Panc1 (cell line): Measurements from ENCODE around the gene TULP1. TPM values are rescaled to one million over a fixed set of nuclear protein-coding genes. Genes with fewer than 3 reads are reported as not detected.

Experiments used
- ATAC-seq: fragments of 200-7000 bp; cut with Tn5 transposase; 2 replicates; pipeline ENCODE4 v1.9.1; 2020; ENCODE audit warnings: mild to moderate bottlenecking, moderate library complexity
- BruUV-seq: library from RNA; stranded (reverse); fragments of 400-500 nt; replicated peaks from 2 replicates; lab custom pipeline; 2021; lab: Mats Ljungman, UMichigan
- CTCF ChIA-PET: fragments of 300-600 bp; sonication (Branson Sonifier 250); formaldehyde crosslinking; loops from one replicate; lab custom pipeline; 2022; ENCODE audit warnings: antibody characterized with exemption; lab: Charles Lee
- POLR2A ChIA-PET: fragments of 300-600 bp; sonication (Branson Sonifier 250); formaldehyde crosslinking; loops from one replicate; lab custom pipeline; 2022; ENCODE audit warnings: antibody characterized with exemption; lab: Charles Lee
- DNase-seq: peaks from one replicate; pipeline ENCODE4 v3.0.0-alpha.2; 2010; ENCODE audit warnings: low read depth, low spot score
- H3K27ac ChIP-seq: 2 replicates; pipeline ENCODE4 v1.5.1; 2011; ENCODE audit warnings: mild to moderate bottlenecking, low read length, inconsistent platforms
- H3K27me3 ChIP-seq: fragments of 200-500 bp; sonication (Bioruptor generic); 2 replicates; pipeline ENCODE4 v1.6.0; 2014; ENCODE audit warnings: low read length, inconsistent platforms; ENCODE audit not compliant: control insufficient read depth, insufficient read depth
- H3K36me3 ChIP-seq: fragments of 200-500 bp; sonication (Bioruptor generic); 2 replicates; pipeline ENCODE4 v1.5.1; 2014; ENCODE audit warnings: inconsistent platforms, mild to moderate bottlenecking, low read length, moderate library complexity; ENCODE audit not compliant: control insufficient read depth, insufficient read depth
- H3K4me1 ChIP-seq: 2 replicates; pipeline ENCODE4 v1.5.1; 2011; ENCODE audit warnings: inconsistent platforms, mild to moderate bottlenecking, low read length, moderate library complexity; ENCODE audit not compliant: control insufficient read depth, insufficient read depth
- H3K4me3 ChIP-seq, 2 experiments: 2 replicates each; pipeline ENCODE4 v1.5.1; 2011 to 2012; ENCODE audit warnings: low read depth in 2 of 2, low read length in 2 of 2, mild to moderate bottlenecking in 2 of 2, inconsistent platforms in 1 of 2, moderate library complexity in 1 of 2
- H3K9me3 ChIP-seq: fragments of 200-500 bp; sonication (Bioruptor generic); 2 replicates; pipeline ENCODE4 v1.5.1; 2014; ENCODE audit warnings: low read depth, mild to moderate bottlenecking, inconsistent platforms, low read length, moderate library complexity; ENCODE audit not compliant: control insufficient read depth, insufficient read depth
- CTCF ChIP-seq: fragments of 450-650 bp; IDR thresholded peaks from 2 replicates; pipeline ENCODE4 v1.5.1; 2017; ENCODE audit warnings: mild to moderate bottlenecking
- POLR2AphosphoS5 ChIP-seq: IDR thresholded peaks from 2 replicates; pipeline ENCODE4 v1.6.1; 2012; ENCODE audit warnings: mild to moderate bottlenecking, low read depth, low read length, moderate library complexity
- SIN3A ChIP-seq: IDR thresholded peaks from 2 replicates; pipeline ENCODE4 v1.6.1; 2012; ENCODE audit warnings: low read depth, mild to moderate bottlenecking, low read length, moderate library complexity, borderline replicate concordance; ENCODE audit not compliant: insufficient read depth
- TCF7L2 ChIP-seq: IDR thresholded peaks from 2 replicates; pipeline ENCODE4 v1.6.1; 2011; ENCODE audit warnings: mild to moderate bottlenecking, low read depth, low read length, inconsistent platforms
- in situ Hi-C: cut with HindIII; loops from 2 replicates; pipeline ENCODE4 v1.10.0; 2016; ENCODE audit warnings: low sequenced_read_pairs, low pct_unique_long_range_greater_than_20kb
- intact Hi-C: fragments of 100-400 bp; cut with micrococcal nuclease; formaldehyde crosslinking; loops from one replicate; pipeline ENCODE4 v1.10.0; 2022; ENCODE audit not compliant: unreplicated experiment
- total RNA-seq: library from RNA; stranded (reverse); gene quantifications from one replicate; pipeline ENCODE4 v1.2.1, GENCODE V29; 2021; ENCODE audit not compliant: unreplicated experiment
- TF ChIP-seq, protein P1 (sequence below), 2 experiments: IDR thresholded peaks; 2 replicates each; pipeline ENCODE4 v1.6.1; 2011 to 2012; ENCODE audit warnings: low read depth in 2 of 2, control low read depth in 1 of 2, low read length in 1 of 2, mild to moderate bottlenecking in 1 of 2, moderate library complexity in 1 of 2; ENCODE audit not compliant: insufficient read depth in 1 of 2

Gene TULP1
- total RNA-seq, 1 experiment from 2014 or later, result not detected

- Histone ChIP-seq H3K36me3 (peaks cover 13% of the 10 kb centered on the region; the same call in 1 of the 2 replicates), H3K4me1 (peaks cover 30% of the 10 kb centered on the region), H3K9me3 (no peaks in the 10 kb centered on the region), H3K27ac (no peak overlapping the region), H3K27me3 (no peaks in the 10 kb centered on the region), H3K4me3 (no peak overlapping the region)
- DNase-seq (no peak), ATAC-seq (no peak)
- intact Hi-C loops (no loop called here), in situ Hi-C loops (no loop called here)
- TF ChIP-seq, protein P1, sequence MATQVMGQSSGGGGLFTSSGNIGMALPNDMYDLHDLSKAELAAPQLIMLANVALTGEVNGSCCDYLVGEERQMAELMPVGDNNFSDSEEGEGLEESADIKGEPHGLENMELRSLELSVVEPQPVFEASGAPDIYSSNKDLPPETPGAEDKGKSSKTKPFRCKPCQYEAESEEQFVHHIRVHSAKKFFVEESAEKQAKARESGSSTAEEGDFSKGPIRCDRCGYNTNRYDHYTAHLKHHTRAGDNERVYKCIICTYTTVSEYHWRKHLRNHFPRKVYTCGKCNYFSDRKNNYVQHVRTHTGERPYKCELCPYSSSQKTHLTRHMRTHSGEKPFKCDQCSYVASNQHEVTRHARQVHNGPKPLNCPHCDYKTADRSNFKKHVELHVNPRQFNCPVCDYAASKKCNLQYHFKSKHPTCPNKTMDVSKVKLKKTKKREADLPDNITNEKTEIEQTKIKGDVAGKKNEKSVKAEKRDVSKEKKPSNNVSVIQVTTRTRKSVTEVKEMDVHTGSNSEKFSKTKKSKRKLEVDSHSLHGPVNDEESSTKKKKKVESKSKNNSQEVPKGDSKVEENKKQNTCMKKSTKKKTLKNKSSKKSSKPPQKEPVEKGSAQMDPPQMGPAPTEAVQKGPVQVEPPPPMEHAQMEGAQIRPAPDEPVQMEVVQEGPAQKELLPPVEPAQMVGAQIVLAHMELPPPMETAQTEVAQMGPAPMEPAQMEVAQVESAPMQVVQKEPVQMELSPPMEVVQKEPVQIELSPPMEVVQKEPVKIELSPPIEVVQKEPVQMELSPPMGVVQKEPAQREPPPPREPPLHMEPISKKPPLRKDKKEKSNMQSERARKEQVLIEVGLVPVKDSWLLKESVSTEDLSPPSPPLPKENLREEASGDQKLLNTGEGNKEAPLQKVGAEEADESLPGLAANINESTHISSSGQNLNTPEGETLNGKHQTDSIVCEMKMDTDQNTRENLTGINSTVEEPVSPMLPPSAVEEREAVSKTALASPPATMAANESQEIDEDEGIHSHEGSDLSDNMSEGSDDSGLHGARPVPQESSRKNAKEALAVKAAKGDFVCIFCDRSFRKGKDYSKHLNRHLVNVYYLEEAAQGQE (IDR thresholded peaks at IDR 0.05; ENCODE audit: insufficient read depth in 1 of 2, low read depth in 2 of 2, low read length in 1 of 2), result no peak
- TF ChIP-seq SIN3A, result no peak
- no peak for TF ChIP-seq POLR2AphosphoS5
- no peak for TF ChIP-seq CTCF
- no peak for TF ChIP-seq TCF7L2
- BruUV-seq, result no TSS peak
- POLR2A ChIA-PET, result no interaction called here
- CTCF ChIA-PET, result no interaction called here
Measured at GRCh38 chr6:35475573-35475972, 37.1 kb downstream of the TULP1 start.

DNA sequence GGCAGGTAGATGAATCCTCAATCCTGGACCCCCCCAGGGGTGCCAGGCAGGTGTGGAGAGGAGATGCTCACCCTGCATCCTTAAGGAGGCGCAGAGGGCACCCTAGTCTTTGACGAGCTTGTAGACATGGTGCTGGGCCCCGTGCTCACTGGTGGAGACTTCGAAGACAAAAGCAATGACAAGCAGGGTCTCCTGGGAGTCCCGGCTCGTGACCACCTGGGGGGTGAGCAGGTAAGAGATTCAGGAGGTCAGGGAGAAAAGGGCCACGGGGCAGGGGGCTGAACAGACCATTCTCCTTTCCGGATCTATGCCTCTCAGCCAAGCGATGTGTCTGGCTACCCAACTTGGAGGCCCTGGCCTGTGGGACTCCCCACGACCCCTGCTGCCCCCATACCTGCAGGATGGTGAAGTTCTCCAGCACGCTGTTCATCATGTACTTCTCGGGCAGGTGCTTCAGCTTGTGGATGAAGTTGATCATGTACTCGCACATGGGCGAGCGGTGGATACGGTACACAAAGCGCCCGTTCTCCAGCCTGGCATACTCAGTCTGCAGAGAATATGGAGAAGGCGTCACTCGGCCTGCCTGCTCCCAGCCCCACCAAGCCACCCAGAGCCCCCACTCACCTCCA is 37.6 kb downstream of the TULP1 start:
- Histone ChIP-seq H3K4me3 (no peak overlapping the region), H3K9me3 (no peaks in the 10 kb centered on the region), H3K36me3 (peaks cover 14% of the 10 kb centered on the region), H3K4me1 (peaks cover 35% of the 10 kb centered on the region), H3K27ac (no peak overlapping the region), H3K27me3 (no peaks in the 10 kb centered on the region)
- ATAC-seq, result no peak
- no peak for DNase-seq
- intact Hi-C loops, result no loop called here
- no TSS peak for BruUV-seq
- ChIA-PET POLR2A (no interaction called here), CTCF (no interaction called here)
- in situ Hi-C loops, result no loop called here
- no peak for TF ChIP-seq CTCF
- no peak for TF ChIP-seq TCF7L2
- TF ChIP-seq, protein P1 (IDR thresholded peaks at IDR 0.05; ENCODE audit: insufficient read depth in 1 of 2, low read depth in 2 of 2, low read length in 1 of 2), result no peak
- no peak for TF ChIP-seq POLR2AphosphoS5
- no peak for TF ChIP-seq SIN3A
